CD4-positive, alpha-beta T cell treated with Interleukin-6 for 4 hours (primary cell): ENCODE results near the gene ANKRD11.
"Not testable (repeated sequence)": the region's sequence is repeated elsewhere in the genome, so short reads cannot be mapped to it uniquely, and the experiment has no call there.

ENCODE experiments used
- DNase-seq: peaks from one replicate; pipeline ENCODE4 v3.0.0-alpha.2; 2020; ENCODE audit warnings: mixed read lengths

ANKRD11 gene

DNA sequence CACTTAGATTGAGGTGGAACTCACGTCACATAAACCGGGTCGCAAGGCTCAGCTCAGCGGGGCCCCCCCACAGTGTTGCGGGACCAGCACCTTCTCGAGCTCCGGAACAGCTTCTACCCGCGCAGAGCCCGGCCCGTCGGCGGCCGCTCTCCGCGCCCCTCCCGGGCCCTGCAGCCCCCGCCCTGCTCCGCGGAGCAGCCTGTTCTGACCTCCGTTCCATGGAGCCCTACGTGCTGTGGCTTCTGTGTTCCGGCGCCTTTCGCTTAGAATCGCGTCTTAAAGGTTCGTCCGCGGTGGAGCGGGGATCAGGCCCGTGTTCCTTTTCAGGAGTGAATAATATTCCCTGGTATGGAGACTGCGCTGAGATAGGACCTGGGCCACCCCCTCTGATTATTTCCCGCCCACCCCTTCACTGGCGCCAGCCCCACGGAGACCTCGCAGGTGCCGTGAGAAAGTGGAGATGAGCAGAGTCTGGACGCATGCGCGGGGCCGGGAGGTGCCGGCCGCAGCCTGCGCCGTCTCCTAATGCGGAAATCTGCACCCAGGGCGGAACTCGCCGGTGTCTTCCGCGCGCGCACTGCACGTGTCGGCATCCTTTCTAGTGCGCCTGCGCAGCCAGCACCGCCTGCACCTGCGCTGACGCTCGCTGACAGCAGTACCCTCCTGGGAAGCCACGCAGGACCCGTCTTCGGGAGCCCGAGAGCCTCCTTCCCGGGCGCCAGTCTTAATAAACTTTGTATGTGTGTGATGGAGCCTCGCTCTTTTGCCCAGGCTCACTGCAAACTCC is 242.0 kb downstream of the ANKRD11 start:
- DNase-seq, result no peak

GRCh38 chr16:89247734-89248075 is 242.7 kb downstream of the ANKRD11 start:
- DNase-seq, result not testable (repeated sequence)

GRCh38 chr16:89246903-89247733 is 243.2 kb downstream of the ANKRD11 start:
- DNase-seq, result peak; percentile 92

- no peak for DNase-seq
Observed at GRCh38 chr16:89246383-89246902, 243.9 kb downstream of the ANKRD11 start.

DNA sequence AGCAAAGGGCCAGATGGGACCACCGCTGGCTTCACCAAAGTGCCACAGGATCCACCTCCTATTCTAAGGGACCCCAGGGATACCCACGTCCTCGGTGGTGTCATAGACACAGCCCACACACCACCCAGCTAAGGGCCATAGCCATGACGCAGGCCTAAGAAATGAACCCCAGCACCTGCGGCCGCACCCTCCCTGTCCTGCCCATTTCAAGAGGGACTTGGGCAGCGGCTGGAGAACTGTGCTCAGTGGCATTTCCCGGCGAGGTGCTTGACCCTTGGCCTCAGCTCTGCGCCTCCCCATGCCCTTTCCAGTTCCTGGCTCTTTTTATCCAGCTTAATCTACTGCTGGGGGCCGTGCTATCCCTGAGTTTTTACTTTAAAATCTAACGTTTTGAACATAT is 245.6 kb downstream of the ANKRD11 start:
- no peak for DNase-seq

GRCh38 chr16:89244264-89244663 is 246.1 kb downstream of the ANKRD11 start:
- not testable (repeated sequence) for DNase-seq

- no peak for DNase-seq
Observed at GRCh38 chr16:89243664-89244063, 246.7 kb downstream of the ANKRD11 start.

- no peak for DNase-seq
Observed at GRCh38 chr16:89242795-89243200, 247.6 kb downstream of the ANKRD11 start.

GRCh38 chr16:89241187-89242007 is 249.0 kb downstream of the ANKRD11 start:
- peak; percentile 76 for DNase-seq

GRCh38 chr16:89237733-89238132 is 252.6 kb downstream of the ANKRD11 start:
- DNase-seq, result no peak

- no peak for DNase-seq
Observed at GRCh38 chr16:89233678-89234490, 256.5 kb downstream of the ANKRD11 start.

- no peak for DNase-seq
Observed at GRCh38 chr16:89232107-89232506, 258.3 kb downstream of the ANKRD11 start.

GRCh38 chr16:89230255-89230654 is 260.1 kb downstream of the ANKRD11 start:
- no peak for DNase-seq

DNA sequence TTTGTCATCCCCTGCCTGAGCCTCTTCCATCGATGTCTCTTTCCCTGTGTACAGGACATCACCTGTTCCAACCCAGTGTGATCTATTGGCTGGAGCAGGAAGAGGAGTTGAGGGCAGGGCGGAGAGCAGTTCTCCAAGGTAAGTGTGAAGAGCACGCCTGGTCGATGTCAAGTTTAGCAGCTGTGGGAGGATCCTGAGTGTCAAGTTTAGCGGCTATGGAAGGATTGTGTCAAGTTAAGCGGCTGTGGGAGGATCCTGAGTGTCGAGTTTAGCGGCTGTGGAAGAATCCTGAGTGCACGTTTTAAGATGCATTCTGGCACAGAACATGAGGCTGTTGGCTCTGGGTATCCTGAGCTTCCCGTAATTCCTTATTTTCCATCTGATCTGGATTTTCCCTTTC is 265.7 kb downstream of the ANKRD11 start:
- no peak for DNase-seq

DNA sequence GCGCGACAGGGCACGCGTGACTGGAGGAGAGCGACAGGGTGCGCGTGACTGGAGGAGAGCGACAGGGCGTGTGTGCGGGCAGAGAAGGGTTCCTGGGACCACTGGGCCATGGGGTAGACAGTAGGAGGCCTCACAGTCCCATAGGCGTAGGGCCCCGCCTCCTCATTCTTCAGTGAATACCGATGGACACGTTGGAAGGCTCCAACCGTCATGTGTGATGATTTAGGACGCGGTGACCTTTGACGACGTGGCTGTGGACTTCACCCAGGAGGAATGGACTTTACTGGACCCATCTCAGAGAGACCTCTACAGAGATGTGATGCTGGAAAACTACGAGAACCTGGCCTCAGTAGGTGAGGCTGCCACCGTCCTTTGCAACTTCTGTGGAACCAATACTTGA is 267.4 kb downstream of the ANKRD11 start:
- DNase-seq, result no peak

- DNase-seq, result no peak
Observed at GRCh38 chr16:89221604-89222003, 268.8 kb downstream of the ANKRD11 start.

DNA sequence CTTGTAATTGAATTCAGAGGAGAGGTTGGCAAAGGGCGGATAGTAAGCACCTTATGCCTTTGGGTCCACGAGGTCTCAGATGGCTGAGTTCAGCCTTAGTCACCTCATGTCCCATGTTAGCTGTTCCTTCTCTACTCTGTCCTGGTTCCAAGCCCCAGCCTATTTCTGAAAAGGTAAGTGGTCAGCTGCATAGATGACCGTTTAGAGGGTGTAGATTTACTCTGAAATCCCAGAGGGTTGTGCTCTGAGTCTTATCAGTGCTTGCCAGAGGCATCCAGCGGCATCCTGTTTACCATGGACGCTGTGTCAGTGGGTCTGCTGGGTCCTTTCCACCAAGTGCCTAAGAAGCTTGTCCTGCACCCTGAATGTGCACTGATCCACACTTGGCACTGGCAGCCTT is 271.0 kb downstream of the ANKRD11 start:
- no peak for DNase-seq
